Vagina (tissue), 2 donors: ENCODE data around the gene CCDC83.

Experiments used
- POLR2A ChIP-seq, 2 donors: fragments of 450-650 bp; IDR thresholded peaks; one replicate each; pipeline ENCODE4 v1.6.1; 2017; ENCODE audit warnings: antibody characterized with exemption in 2 of 2, mild to moderate bottlenecking in 2 of 2, moderate library complexity in 2 of 2
- POLR2AphosphoS5 ChIP-seq, 2 donors: sonication (generic); formaldehyde crosslinking; IDR thresholded peaks; one replicate each; pipeline ENCODE4 v1.9.0; 2017; ENCODE audit warnings: antibody characterized with exemption in 2 of 2, mild to moderate bottlenecking in 2 of 2, low read depth in 1 of 2; ENCODE audit not compliant: insufficient read depth in 1 of 2
- TF ChIP-seq, protein P1 (sequence below), 3 experiments: fragments of 450-650 bp in 2 of 3; fragments of 200-600 bp in 1 of 3; sonication (generic) in 1 of 3; IDR thresholded peaks; one replicate each; pipeline ENCODE4 v1.5.1; 2017 to 2019; ENCODE audit warnings: antibody characterized with exemption in 3 of 3, mild to moderate bottlenecking in 2 of 3, moderate library complexity in 2 of 3

DNA sequence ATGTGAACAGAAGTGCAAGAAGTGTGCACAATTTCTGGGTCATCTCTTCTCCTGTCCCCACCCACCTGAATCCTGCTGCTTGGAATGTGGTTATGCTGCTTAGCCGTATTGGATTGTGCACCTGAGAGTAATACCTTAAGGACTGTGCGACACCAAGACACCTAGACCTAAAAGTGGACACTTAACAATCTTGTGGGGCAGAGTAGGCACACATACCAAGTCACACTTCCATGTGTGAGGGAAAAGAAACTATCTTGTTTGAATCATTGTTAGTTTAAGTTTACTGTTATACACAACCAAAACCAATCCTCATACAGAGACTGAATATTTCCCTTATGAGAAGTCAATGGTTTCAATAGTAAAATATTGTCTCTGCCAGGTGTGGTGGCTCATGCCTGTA, 93.7 kb downstream of the CCDC83 start:
- TF ChIP-seq, protein P1, sequence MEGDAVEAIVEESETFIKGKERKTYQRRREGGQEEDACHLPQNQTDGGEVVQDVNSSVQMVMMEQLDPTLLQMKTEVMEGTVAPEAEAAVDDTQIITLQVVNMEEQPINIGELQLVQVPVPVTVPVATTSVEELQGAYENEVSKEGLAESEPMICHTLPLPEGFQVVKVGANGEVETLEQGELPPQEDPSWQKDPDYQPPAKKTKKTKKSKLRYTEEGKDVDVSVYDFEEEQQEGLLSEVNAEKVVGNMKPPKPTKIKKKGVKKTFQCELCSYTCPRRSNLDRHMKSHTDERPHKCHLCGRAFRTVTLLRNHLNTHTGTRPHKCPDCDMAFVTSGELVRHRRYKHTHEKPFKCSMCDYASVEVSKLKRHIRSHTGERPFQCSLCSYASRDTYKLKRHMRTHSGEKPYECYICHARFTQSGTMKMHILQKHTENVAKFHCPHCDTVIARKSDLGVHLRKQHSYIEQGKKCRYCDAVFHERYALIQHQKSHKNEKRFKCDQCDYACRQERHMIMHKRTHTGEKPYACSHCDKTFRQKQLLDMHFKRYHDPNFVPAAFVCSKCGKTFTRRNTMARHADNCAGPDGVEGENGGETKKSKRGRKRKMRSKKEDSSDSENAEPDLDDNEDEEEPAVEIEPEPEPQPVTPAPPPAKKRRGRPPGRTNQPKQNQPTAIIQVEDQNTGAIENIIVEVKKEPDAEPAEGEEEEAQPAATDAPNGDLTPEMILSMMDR (IDR thresholded peaks at IDR 0.05) = no peak
- TF ChIP-seq POLR2AphosphoS5 (IDR thresholded peaks at IDR 0.05; ENCODE audit: insufficient read depth in 1 of 2, low read depth in 1 of 2) (no peak), POLR2A (IDR thresholded peaks at IDR 0.05) (no peak)
